K562 (cell line): Measurements from ENCODE around the gene CORO2A.

Experiments used
- ATF2 ChIP-seq: sonication (generic); formaldehyde crosslinking; IDR thresholded peaks from 2 replicates; pipeline ENCODE4 v1.8.1; 2022; ENCODE audit warnings: missing genetic modification reagents
- CTCF ChIP-seq, 3 experiments: IDR thresholded peaks in 2 of 3; conservative IDR thresholded peaks in 1 of 3; 2 replicates each; pipeline ENCODE4 v1.5.1; 2011 to 2012; ENCODE audit warnings: low read length in 3 of 3, mild to moderate bottlenecking in 3 of 3, control low read depth in 2 of 3, improper control_type of control experiment in 1 of 3, inconsistent platforms in 1 of 3, low read depth in 1 of 3, mixed read lengths in 1 of 3, moderate library complexity in 1 of 3; ENCODE audit not compliant: insufficient read depth in 2 of 3
- CXXC5 ChIP-seq: fragments of 250-450 bp; sonication (Bioruptor Pico); IDR thresholded peaks from 2 replicates; pipeline ENCODE4 v1.8.0; 2022; ENCODE audit warnings: inconsistent platforms, mild to moderate bottlenecking, moderate library complexity
- FOXJ3 ChIP-seq: sonication (generic); formaldehyde crosslinking; IDR thresholded peaks from 2 replicates; pipeline ENCODE4 v1.4.0; 2020; ENCODE audit warnings: mild to moderate bottlenecking, missing genetic modification reagents
- HNRNPL ChIP-seq: fragments of 200-400 bp; formaldehyde crosslinking; IDR thresholded peaks from 2 replicates; pipeline ENCODE4 v1.6.1; 2017; ENCODE audit warnings: low read depth, mild to moderate bottlenecking, low read length
- PCBP2 ChIP-seq: fragments of 200-400 bp; formaldehyde crosslinking; IDR thresholded peaks from 2 replicates; pipeline ENCODE4 v1.6.1; 2018; ENCODE audit warnings: low read length, low read depth, mild to moderate bottlenecking, moderate library complexity; ENCODE audit not compliant: poor library complexity, severe bottlenecking
- POLR2A ChIP-seq: fragments of 450-650 bp; conservative IDR thresholded peaks from 2 replicates; pipeline ENCODE4 v1.6.1; 2016
- PYGO2 ChIP-seq: fragments of 450-650 bp; IDR thresholded peaks from 2 replicates; pipeline ENCODE4 v1.6.1; 2016; ENCODE audit warnings: mild to moderate bottlenecking, missing genetic modification characterization, moderate library complexity, missing compliant biosample characterization
- SP2 ChIP-seq: IDR thresholded peaks from 2 replicates; pipeline ENCODE4 v1.6.1; 2011; ENCODE audit warnings: mild to moderate bottlenecking, low read depth, low read length, moderate library complexity; ENCODE audit not compliant: poor library complexity, severe bottlenecking; ENCODE audit errors: extremely low read depth
- STAG1 ChIP-seq: sonication (generic); formaldehyde crosslinking; IDR thresholded peaks from 2 replicates; pipeline ENCODE4 v1.5.0; 2020; ENCODE audit warnings: missing genetic modification reagents, borderline replicate concordance
- STAT5B ChIP-seq: fragments of 250-450 bp; sonication (Bioruptor Pico); IDR thresholded peaks from 2 replicates; pipeline ENCODE4 v1.8.0; 2021; ENCODE audit warnings: mild to moderate bottlenecking, inconsistent platforms
- ZBTB7A ChIP-seq: IDR thresholded peaks from 2 replicates; pipeline ENCODE4 v1.6.1; 2011; ENCODE audit warnings: low read depth, mild to moderate bottlenecking, low read length, moderate library complexity, borderline replicate concordance; ENCODE audit not compliant: control insufficient read depth
- ZNF24 ChIP-seq: fragments of 450-650 bp; IDR thresholded peaks from 2 replicates; pipeline ENCODE4 v1.6.1; 2016
- TF ChIP-seq, protein P1 (sequence below): conservative IDR thresholded peaks from 2 replicates; pipeline ENCODE4 v1.6.1; 2011; ENCODE audit warnings: low read depth, mild to moderate bottlenecking, low read length; ENCODE audit not compliant: control insufficient read depth

- no peak for TF ChIP-seq ZNF24
- TF ChIP-seq SP2 = no peak
- no peak for TF ChIP-seq STAG1
- TF ChIP-seq, protein P1, sequence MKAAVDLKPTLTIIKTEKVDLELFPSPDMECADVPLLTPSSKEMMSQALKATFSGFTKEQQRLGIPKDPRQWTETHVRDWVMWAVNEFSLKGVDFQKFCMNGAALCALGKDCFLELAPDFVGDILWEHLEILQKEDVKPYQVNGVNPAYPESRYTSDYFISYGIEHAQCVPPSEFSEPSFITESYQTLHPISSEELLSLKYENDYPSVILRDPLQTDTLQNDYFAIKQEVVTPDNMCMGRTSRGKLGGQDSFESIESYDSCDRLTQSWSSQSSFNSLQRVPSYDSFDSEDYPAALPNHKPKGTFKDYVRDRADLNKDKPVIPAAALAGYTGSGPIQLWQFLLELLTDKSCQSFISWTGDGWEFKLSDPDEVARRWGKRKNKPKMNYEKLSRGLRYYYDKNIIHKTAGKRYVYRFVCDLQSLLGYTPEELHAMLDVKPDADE = no peak
- TF ChIP-seq PYGO2 (tag) = no peak
- TF ChIP-seq FOXJ3 = no peak
- no peak for TF ChIP-seq PCBP2
- TF ChIP-seq CXXC5 = no peak
- no peak for TF ChIP-seq POLR2A
- TF ChIP-seq ATF2 (CRISPR knock-in tag) = no peak
- TF ChIP-seq CTCF (IDR thresholded peaks at IDR 0.05 in 2 of 3, conservative IDR thresholded peaks at IDR 0.05 in 1 of 3; ENCODE audit: insufficient read depth in 2 of 3, low read depth in 1 of 3, low read length in 3 of 3) = peak; percentile 30 to 41 (median 37); a peak in 3 of 6 replicates
- no peak for TF ChIP-seq HNRNPL
- no peak for TF ChIP-seq STAT5B
- TF ChIP-seq ZBTB7A = no peak
Measured at GRCh38 chr9:98234245-98234825, 41.9 kb upstream of the CORO2A start.
